Stimulated activated naive CD4-positive, alpha-beta T cell treated with Interleukin-2 at 50 U/mL for 16 hours (primary cell): ENCODE measurements around the gene CLDN11.

Source experiments
- DNase-seq: peaks from one replicate; lab custom pipeline; 2025; lab: John Stamatoyannopoulos, UW

CLDN11 gene

DNA sequence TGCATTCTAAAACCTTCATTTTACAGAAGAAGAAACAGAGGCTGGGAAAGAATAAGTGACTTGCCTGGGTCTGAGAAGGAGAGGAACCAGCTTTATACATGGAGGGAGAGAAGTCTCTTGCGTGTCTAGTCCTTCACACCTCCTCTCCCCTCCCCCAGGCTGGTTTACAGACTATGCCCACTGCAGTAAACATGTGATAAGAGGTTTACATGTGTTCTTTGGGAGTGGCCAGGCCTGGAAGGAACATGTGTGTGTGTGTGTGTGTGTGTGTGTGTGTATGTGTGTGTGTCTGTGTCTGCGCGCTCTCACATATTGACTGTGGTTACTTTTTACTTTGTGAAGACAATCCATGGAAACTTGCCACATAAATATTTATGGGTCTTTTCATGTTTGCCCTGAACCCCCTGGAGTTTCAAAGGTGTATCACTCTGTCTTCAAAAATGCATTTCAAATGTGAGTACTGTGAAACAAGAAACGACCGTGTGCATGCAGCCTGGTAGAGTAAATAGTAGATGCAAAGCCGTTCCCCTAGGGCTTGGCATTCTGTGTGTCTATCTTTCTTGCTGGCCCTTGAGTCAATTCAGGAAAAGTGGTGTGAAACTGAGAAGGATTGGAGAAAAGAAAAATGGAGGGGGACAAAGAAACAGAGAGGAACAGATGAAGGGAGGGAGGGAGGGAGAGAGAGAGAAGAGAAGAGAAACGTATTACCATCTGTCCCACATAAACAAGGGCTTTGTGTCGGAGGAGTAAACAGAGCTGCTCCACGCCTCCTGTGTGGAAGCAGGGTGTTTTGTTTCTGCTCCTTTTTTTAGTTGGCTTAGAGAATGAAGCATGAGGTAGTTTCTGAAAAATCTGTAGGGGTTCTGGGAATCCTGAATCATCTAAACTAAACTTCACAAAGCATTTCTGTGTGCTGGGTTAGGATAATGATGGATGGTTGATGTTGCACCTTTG, 51.7 kb downstream of the CLDN11 start:
- no peak for DNase-seq

DNA sequence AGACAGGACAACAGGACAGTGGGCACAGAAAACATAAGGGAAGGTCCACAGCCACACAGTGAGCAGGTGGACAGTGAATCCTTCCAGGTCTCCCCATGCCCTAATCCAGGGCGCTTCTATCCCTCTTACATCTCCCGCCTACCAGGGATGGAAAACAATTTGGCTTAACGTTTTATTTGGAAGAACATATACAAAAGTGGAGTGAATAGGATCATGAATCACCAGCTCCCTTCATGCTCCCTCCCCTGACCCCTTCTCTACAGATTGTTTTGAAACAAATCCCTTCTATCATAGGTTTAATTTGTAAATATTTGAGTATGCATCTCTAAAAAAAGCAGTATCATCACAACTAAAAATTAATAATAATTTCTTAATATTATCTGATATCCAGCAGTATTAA, 52.5 kb downstream of the CLDN11 start:
- no peak for DNase-seq

DNA sequence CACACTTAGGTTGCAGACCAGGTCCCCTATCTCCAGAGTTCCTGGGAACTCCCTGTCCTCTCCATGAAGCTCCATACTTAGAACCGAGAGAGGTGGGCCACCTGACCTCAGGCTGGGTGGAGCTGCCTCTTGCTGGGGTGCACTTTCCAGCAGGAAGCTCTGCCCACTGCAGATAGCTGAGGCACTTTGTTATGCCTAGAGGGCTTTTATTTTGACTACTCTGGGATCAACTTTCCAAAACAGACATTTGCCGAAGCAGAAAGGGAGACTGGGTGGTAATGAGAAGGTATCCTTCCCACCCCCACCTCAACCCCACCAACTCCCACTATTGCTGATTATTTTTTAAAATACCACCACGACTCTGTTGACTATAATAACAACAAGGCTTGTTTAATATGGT, 54.7 kb downstream of the CLDN11 start:
- no peak for DNase-seq

DNA sequence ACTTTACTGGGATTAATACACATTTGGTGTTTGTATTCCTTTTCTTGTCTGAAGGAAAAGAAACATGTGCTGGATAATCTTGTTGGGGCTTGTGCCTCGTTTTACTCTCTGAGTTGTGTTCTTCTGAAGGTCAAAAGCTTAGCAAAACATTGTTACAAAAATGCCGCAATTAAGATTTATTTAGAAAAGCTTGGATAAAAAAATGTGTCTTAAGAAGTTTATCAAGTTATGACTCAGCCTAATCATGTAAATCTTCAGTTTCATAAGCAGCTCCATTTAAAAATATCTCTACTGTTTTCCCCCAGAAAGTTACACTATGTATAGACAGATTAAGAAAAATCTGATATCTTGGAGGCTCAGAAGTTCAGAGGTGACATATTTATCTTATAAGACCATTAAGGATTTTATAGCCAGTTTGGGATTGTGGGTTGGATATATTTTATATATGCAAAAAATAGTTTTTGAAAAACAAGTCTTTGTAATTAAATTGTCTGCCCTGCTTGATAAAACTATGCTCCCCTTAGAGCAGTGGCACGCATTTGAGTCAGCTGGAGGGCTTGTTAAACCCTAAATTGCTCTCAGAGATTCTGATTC, 56.5 kb downstream of the CLDN11 start:
- DNase-seq = no peak

DNA sequence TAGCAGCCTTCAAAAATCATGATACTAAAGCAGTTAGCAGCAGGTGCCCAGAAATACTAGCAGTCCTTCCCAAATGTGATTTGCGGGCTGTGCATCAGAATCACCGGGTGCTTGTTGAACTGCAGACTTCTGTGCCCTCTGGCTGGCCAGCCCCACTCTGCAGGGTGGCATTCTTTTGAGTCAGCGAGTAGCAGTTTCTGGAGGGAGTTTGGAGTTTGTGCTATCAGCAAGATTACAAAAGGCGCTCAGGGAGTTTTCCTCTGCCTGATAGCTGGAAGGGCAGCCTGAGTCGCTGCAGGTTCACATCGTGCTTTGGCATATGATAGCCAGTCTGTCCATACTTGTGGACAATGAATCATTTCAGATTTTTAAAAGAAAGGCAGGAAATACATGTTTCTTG, 57.6 kb downstream of the CLDN11 start:
- DNase-seq = no peak

DNA sequence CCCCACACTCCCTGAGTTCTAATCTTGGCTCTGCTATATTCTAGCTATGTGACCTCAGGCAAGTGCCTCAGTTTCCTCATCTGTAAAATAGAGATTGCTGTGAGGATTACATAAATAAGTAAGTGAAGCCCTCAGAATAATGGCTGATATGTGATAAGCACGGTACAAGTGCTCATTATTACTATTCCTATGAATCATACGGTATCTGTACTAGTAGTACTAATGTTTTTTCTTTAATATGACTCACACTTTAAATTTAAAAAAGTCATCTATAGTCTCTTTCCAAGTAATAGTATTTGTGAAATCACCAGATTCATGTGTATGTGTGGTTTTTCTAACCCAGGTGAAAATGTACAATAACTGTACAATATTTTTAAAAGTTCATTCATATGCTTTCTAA, 58.7 kb downstream of the CLDN11 start:
- no peak for DNase-seq

DNA sequence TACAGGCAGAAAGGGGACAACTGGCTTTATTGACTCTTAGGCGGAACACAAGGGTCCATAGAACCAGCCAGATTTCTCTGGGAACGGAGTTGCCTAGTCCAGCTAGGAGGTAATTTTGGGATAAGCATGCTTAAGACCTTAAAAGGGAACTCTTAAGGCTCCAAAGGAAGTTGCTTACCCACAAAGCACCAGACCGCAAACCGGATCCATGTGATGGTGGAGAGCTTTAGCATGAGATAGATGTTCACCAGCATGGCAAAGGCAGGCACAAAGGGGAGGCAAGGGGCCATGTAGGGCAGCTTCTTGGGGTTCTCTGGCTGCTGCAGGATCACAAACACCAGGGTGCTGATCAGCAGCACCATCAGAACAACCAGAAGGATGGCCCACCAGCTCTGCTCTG, 61.4 kb downstream of the CLDN11 start:
- DNase-seq = no peak

DNA sequence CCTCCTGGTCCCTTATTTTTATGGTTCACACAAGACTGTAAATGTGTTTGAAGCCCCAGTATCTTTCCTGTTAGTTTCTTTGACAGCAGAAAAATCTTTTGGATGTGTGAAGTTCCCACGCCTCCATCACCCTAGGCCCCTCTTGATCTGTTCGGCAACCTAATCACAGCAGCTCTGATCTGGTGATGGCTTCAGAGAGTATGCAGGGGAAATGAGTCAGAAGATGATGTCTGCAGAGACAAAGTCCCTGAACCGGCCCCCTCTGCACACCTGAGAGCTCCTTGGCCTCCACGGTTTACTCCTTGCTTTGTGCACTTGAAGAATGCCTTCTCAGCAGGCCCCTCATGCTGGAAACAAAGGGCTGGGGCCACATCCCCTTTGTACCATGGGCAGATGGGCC, 63.5 kb downstream of the CLDN11 start:
- no peak for DNase-seq

DNA sequence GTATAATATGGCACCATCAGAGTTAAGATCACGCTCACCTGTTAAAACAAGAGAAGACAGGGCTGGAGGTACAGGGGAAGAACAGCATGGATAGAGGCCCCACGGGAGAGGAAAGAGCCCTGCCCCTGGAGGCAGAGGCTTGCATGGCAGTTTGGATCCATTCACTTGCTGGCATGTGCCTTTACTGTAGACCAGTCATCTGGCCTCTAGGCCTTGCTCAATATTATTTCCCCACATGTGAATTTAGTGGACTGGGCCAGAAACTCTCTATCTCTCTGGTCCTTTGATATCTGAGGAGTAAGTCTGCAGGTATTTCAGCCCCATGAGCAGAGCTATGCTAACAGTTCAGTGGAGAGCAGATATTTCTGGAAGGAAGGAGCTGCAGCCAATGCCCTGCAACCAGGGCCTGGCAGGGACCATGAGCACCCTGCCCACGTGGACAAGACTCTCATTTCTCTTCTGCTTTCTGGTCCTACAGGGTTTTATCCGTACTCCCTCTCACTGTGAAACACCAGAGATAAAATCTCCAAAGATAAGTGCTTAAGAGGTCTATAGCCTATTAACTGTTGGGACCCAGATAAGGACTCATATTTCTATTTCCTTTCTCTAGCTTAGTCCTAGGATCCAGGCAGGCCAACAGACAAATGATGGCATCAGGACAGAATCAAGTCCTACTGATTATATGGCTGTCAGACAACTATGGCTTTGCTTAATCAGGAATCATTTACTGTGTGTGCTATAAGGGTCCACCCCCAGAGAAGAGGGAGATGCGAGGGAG, 65.0 kb downstream of the CLDN11 start:
- DNase-seq = no peak
